ENCODE measurements around the gene MSANTD1. TPM values are rescaled to one million over a fixed set of nuclear protein-coding genes. Genes with fewer than 3 reads are reported as not detected.

MSANTD1 gene
- total RNA-seq, 4 donors from 2014 or later: 0.68 to 1.3 (median 0.80) TPM; not detected in 1

DNA sequence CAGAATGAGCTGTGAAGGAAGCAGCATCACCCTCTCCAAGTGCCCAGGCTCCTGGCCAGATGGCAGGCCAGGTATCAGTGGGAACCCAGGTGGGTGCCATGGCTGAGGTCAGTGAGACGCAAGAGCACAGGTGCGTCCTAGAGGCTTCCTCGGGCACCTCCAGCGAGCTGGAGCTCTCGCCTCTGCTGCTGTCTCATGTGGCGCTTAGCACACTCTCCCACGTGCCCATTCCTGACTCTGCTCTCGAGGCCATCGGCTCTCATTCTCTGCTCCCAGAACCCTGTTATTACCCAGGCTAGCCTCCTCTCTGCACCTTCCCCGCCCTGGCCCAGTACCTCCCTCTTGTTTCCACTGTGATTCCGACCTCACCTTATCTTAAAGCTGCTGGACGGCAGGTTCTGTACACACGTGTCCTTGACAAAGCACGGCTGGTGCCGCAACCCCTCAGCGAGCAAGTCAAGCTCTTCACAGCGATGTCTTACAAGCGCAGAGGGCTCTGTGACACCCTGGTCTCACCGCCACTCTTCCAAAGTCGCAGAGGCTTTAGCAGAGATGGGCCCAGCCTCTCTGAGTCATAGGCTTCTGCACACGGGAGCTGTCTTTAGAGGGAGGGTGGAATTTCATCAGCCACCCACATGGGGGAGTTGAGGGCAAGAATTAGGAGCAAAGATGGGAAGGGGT is 15.4 kb upstream of the MSANTD1 start:
- WGBS, 2 donors (ENCODE audit: low coverage in 1 of 2): 92% methylated on average over 21 of the region's 21 CpGs; no CpG with 5 or more reads in 1 of the 2 donors
- no peaks in the 10 kb centered on the region for H3K27me3 ChIP-seq
- H3K9me3 ChIP-seq: no peaks in the 10 kb centered on the region
- no peak for TF ChIP-seq POLR2AphosphoS5 (IDR thresholded peaks at IDR 0.05)
- TF ChIP-seq, protein P1, sequence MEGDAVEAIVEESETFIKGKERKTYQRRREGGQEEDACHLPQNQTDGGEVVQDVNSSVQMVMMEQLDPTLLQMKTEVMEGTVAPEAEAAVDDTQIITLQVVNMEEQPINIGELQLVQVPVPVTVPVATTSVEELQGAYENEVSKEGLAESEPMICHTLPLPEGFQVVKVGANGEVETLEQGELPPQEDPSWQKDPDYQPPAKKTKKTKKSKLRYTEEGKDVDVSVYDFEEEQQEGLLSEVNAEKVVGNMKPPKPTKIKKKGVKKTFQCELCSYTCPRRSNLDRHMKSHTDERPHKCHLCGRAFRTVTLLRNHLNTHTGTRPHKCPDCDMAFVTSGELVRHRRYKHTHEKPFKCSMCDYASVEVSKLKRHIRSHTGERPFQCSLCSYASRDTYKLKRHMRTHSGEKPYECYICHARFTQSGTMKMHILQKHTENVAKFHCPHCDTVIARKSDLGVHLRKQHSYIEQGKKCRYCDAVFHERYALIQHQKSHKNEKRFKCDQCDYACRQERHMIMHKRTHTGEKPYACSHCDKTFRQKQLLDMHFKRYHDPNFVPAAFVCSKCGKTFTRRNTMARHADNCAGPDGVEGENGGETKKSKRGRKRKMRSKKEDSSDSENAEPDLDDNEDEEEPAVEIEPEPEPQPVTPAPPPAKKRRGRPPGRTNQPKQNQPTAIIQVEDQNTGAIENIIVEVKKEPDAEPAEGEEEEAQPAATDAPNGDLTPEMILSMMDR (IDR thresholded peaks at IDR 0.05): no peak
- no peak overlapping the region for H3K4me3 ChIP-seq
- H3K27ac ChIP-seq: no peak overlapping the region
- DNase-seq: no peak
- peaks cover 0 to 30% (median 15%) of the 10 kb centered on the region in 4 donors for H3K36me3 ChIP-seq
- H3K4me1 ChIP-seq: no peaks in the 10 kb centered on the region
- in situ Hi-C loops (cut with MboI; ENCODE audit: low pct_ligation_motif_present in 1 of 4, low pct_unique_long_range_greater_than_20kb in 1 of 4, low sequenced_read_pairs in 3 of 4) (no loop called here), intact Hi-C loops (cut with DNase I; ENCODE audit: low total_unique reads) (no loop called here)

DNA sequence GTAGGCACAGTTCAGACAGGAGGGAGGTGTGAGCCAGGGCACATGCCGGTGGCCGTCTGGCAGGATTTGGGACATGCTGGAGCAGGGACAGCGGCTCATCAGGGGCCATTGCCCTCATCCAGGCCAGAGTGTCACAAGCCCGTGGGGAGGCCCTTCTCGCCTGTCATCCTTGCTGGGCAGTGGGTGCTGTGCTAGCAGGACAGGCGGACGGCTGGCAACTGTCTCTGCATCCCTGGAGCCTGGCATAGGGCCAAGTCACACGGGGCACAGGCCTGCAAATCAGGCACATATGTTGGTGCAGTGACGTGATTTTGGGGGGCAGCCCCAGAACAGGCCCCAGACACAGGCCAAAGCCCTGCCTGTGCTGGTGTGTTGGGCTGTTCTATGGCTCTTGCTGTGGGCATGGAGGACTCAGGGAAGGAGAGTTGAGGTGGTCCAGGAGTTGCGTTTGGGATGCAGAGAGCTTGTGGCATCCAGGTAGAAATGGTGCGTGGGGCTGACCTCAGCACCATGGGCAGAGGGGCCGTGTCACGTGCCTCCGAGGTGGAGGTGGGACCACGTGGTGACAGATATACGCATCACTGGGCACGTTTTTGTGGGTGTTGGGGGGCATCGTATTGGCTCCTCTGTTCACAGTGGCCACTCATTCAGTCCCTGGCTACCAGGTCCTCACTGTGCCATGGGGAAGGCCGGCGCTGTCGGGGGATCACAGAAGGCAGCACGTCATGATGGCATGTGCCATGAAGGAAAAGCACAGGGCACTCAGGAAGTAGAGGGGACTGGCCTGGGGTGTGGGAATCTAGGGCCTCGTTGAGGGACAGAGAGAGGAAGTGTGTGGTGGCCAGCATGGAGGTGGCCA is 14.6 kb upstream of the MSANTD1 start:
- intact Hi-C loops (cut with DNase I; ENCODE audit: low total_unique reads): no loop called here
- no peak for DNase-seq
- TF ChIP-seq POLR2AphosphoS5 (IDR thresholded peaks at IDR 0.05) (no peak), EP300 (IDR thresholded peaks at IDR 0.05; ENCODE audit: low read depth) (no peak), POLR2A (IDR thresholded peaks at IDR 0.05) (no peak)
- TF ChIP-seq, protein P1 (IDR thresholded peaks at IDR 0.05): no peak
- Histone ChIP-seq H3K4me1 (no peaks in the 10 kb centered on the region), H3K9me3 (no peaks in the 10 kb centered on the region), H3K36me3 (peaks cover 0 to 30% (median 13%) of the 10 kb centered on the region in 4 donors), H3K27me3 (no peaks in the 10 kb centered on the region), H3K4me3 (no peak overlapping the region), H3K27ac (no peak overlapping the region)
- 86% methylated on average over 20 of the region's 23 CpGs; no CpG with 5 or more reads in 1 of the 2 donors for WGBS, 2 donors (ENCODE audit: low coverage in 1 of 2)
- in situ Hi-C loops (cut with MboI; ENCODE audit: low pct_ligation_motif_present in 1 of 4, low pct_unique_long_range_greater_than_20kb in 1 of 4, low sequenced_read_pairs in 3 of 4): no loop called here

- no peak overlapping the region for H3K27ac ChIP-seq
- H3K27me3 ChIP-seq: no peaks in the 10 kb centered on the region
- no peak for TF ChIP-seq POLR2AphosphoS5 (IDR thresholded peaks at IDR 0.05)
- TF ChIP-seq EP300 (IDR thresholded peaks at IDR 0.05; ENCODE audit: low read depth): no peak
- TF ChIP-seq, protein P1 (IDR thresholded peaks at IDR 0.05): no peak
- no peak for TF ChIP-seq POLR2A (IDR thresholded peaks at IDR 0.05)
- no peaks in the 10 kb centered on the region for H3K4me1 ChIP-seq
- in situ Hi-C loops (cut with MboI; ENCODE audit: low pct_ligation_motif_present in 1 of 4, low pct_unique_long_range_greater_than_20kb in 1 of 4, low sequenced_read_pairs in 3 of 4) (no loop called here), intact Hi-C loops (cut with DNase I; ENCODE audit: low total_unique reads) (no loop called here)
- no peak overlapping the region for H3K4me3 ChIP-seq
- DNase-seq: no peak
- no peaks in the 10 kb centered on the region for H3K9me3 ChIP-seq
- 93% methylated on average over 14 of the region's 14 CpGs; no CpG with 5 or more reads in 1 of the 2 donors for WGBS, 2 donors (ENCODE audit: low coverage in 1 of 2)
- peaks cover 0 to 25% (median 11%) of the 10 kb centered on the region in 4 donors for H3K36me3 ChIP-seq
These were observed 14.0 kb upstream of the MSANTD1 start for GRCh38 chr4:3235030-3235345.

DNA sequence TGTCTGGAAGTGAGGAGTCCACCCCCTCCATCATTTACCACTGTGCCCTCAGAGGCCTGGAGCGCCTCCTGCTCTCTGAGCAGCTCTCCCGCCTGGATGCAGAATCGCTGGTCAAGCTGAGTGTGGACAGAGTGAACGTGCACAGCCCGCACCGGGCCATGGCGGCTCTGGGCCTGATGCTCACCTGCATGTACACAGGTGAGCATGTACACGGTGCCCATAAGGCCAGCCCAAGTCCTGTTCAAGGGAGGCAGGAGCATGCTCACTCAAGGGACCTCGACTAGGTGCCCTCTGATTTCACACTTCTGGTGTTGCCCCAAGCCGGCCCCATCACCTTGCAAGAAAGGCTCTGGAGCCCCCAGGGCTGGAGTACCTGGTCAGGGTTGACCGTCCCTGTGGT is 13.4 kb upstream of the MSANTD1 start:
- H3K4me1 ChIP-seq: peaks cover 0 to under 1% (median under 1%) of the 10 kb centered on the region in 4 donors
- WGBS, 2 donors (ENCODE audit: low coverage in 1 of 2): 89% methylated on average over 10 of the region's 11 CpGs; no CpG with 5 or more reads in 1 of the 2 donors
- H3K9me3 ChIP-seq: no peaks in the 10 kb centered on the region
- DNase-seq: no peak
- H3K27ac ChIP-seq: no peak overlapping the region
- in situ Hi-C loops (cut with MboI; ENCODE audit: low pct_ligation_motif_present in 1 of 4, low pct_unique_long_range_greater_than_20kb in 1 of 4, low sequenced_read_pairs in 3 of 4) (no loop called here), intact Hi-C loops (cut with DNase I; ENCODE audit: low total_unique reads) (no loop called here)
- no peaks in the 10 kb centered on the region for H3K27me3 ChIP-seq
- H3K36me3 ChIP-seq: peaks cover 0 to 19% (median 9%) of the 10 kb centered on the region in 4 donors
- no peak for TF ChIP-seq POLR2AphosphoS5 (IDR thresholded peaks at IDR 0.05)
- TF ChIP-seq EP300 (IDR thresholded peaks at IDR 0.05; ENCODE audit: low read depth): no peak
- no peak for TF ChIP-seq POLR2A (IDR thresholded peaks at IDR 0.05)
- TF ChIP-seq, protein P1 (IDR thresholded peaks at IDR 0.05): no peak
- H3K4me3 ChIP-seq: no peak overlapping the region
